Fibroblast of villous mesenchyme (primary cell): ENCODE measurements around the gene CFAP45. TPM values are rescaled to one million over a fixed set of nuclear protein-coding genes. Genes with fewer than 3 reads are reported as not detected.

ENCODE experiments used
- DNase-seq: peaks from one replicate; pipeline ENCODE4 v3.0.0-alpha.2; 2010; ENCODE audit warnings: low read depth
- H3K4me3 ChIP-seq: 2 replicates; pipeline ENCODE4 v1.5.1; 2011; ENCODE audit warnings: low read depth, mild to moderate bottlenecking, low read length
- total RNA-seq: library from RNA; depleted of rRNA; stranded (reverse); fragments of >200 nt; gene quantifications from 2 replicates; pipeline ENCODE4 v1.2.3, GENCODE V29; 2012
- TF ChIP-seq, protein P1 (sequence below): IDR thresholded peaks from 2 replicates; pipeline ENCODE4 v1.5.1; 2012; ENCODE audit warnings: low read depth, mild to moderate bottlenecking, low read length; ENCODE audit not compliant: insufficient read depth

The CFAP45 gene
- total RNA-seq, 1 donor = 0.43 TPM

DNA sequence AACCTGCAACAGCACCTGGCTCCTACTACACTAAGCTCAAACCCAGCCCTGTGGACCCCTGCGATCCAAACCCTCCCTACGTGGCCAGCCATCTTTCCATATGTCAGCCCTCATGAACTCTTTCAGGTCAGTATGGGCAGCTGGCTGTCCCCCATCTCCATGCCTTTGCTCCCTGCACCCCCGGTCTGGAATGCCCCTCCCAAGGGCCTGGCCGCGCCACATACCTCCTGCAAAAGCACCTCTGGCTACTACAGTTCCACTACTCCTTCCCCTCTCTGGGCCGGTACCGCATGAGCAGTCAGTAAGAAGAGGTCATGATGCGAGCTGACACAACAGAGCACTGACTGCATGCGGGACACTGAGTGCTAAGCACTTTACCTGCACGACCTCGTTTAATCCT lies 35.3 kb upstream of the CFAP45 start:
- TF ChIP-seq, protein P1, sequence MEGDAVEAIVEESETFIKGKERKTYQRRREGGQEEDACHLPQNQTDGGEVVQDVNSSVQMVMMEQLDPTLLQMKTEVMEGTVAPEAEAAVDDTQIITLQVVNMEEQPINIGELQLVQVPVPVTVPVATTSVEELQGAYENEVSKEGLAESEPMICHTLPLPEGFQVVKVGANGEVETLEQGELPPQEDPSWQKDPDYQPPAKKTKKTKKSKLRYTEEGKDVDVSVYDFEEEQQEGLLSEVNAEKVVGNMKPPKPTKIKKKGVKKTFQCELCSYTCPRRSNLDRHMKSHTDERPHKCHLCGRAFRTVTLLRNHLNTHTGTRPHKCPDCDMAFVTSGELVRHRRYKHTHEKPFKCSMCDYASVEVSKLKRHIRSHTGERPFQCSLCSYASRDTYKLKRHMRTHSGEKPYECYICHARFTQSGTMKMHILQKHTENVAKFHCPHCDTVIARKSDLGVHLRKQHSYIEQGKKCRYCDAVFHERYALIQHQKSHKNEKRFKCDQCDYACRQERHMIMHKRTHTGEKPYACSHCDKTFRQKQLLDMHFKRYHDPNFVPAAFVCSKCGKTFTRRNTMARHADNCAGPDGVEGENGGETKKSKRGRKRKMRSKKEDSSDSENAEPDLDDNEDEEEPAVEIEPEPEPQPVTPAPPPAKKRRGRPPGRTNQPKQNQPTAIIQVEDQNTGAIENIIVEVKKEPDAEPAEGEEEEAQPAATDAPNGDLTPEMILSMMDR = no peak
- DNase-seq = no peak

DNA sequence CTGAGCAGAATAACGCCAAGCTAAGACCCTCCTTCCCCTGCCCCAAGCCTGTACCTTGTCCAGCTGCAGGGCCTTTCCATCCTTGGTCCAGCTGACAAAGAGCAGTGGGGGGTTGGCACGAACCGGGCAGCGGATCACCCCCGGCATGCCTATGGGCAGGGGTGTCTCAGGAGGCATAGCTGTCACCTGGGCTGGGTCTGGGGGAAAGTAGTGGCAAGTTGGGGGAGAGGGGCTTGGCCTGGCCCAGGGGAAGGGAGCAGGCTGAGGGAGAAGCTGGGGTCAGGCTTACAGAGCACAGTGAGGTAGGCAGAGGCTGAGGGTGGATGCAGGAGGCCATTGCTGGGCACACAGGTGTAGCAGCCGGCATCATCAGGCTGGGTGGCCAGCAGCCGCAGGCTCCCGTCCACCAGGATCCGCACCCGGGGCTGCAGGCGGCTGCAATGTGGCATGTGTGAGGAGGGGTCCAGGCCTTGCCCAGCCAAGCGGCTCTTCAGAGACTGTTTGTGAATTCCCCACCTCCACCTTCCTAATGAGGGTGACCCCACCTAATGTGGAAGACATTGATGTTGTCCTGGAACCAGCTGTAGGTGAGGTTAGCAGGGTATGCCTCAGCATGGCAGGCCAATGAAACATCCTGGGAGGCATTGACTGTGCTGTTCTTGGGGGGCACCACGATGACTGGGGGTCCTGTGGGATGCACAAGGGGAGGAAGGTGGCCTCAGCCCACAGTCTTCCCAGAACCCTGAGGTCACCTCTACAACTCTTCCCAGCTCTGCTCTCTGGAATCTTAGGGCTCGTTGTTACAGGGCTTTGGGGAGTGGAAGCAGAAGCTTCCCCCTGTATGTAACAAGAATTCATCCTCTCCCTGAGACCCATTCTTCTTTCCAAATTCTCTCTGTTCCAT lies 34.4 kb upstream of the CFAP45 start:
- DNase-seq = no peak
- no peak overlapping the region for H3K4me3 ChIP-seq
- TF ChIP-seq, protein P1 = no peak

More for the DNA sequence above, 35.3 kb upstream of the CFAP45 start:
- no peak overlapping the region for H3K4me3 ChIP-seq

DNA sequence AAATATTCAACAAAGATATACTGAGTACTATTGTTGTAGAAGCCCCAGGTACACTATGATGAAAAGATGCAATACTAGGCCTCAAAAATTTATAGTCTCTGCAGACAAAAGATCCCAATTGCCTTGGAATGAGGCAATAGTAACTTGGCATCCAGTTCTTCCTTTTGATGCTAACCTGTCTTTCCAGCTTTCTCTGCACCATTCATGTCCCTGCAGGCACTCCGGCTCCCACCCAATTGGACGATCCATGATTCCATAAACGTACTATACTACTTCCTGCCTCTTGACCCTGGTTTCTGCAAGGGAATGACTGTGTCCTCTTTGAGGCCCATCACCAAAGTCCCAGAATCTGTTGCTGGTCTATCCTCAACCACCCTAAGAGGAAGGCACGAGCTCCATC lies 33.4 kb upstream of the CFAP45 start:
- TF ChIP-seq, protein P1 = no peak
- no peak overlapping the region for H3K4me3 ChIP-seq
- no peak for DNase-seq

DNA sequence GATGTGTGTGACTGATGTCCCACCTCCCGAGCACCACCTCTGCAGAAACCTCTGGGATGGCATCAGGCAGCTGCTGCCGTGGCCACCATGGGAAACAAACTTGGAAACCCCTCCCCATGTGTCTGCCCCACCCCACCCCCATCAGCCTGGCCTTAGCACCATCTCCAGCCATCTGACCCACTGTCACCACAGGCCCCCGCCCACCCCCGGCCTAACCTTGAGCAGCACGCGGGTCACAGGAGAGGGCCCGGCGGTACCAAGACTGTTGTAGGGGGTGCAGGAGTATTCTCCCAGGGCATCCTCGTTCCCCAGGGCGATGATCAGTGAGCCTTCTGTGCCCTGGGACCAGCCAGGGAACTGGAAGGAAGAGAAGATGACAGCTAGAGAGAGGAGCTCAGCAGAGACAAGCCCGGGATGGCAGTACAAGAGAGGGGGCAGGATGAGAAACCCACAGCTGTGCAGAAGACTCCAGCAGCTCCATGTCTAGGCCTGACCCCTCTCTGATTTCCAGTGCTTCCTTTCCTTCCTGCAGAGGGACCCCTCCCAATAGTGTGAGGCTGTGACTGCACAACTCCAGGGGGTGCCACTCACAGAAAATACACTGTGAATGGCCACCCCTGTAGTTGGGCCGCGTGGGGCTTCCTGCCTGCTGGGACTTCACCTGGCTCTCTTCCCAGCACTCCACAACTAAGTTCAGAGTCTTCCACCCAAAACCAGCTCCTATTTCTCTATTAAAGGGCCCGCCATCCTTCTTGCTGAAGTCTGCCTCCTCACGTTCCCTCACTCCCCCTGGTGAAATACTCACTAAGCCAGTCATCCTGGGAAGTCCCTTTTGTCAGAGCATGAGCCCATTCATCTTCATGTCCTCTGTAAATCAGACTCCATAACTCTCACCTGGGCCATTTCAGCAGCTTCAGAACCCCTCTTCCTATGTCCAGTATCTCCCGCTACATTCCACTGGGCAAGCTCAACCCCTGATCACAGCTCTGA lies 32.6 kb upstream of the CFAP45 start:
- no peak overlapping the region for H3K4me3 ChIP-seq
- TF ChIP-seq, protein P1 = no peak
- DNase-seq = no peak

DNA sequence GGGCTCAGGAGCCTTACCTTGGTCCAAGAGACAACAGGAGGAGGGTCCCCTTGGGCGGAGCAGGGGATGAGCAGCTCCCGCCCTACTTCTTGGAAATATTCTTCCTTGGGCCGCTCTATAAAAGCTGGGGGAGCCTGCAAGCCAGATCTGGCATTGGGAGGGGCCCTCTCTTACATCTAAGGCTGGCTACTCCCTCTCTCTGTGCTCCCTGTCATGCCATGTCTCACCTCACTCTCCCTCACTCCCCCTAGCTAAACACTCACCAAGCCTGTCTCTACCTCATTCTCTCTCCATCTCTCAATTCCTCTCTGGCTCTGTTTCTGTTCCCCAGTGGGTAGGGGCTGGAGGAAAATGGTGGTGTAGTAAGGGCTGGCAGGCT lies 31.8 kb upstream of the CFAP45 start:
- H3K4me3 ChIP-seq = no peak overlapping the region
- no peak for DNase-seq
- TF ChIP-seq, protein P1 = no peak

DNA sequence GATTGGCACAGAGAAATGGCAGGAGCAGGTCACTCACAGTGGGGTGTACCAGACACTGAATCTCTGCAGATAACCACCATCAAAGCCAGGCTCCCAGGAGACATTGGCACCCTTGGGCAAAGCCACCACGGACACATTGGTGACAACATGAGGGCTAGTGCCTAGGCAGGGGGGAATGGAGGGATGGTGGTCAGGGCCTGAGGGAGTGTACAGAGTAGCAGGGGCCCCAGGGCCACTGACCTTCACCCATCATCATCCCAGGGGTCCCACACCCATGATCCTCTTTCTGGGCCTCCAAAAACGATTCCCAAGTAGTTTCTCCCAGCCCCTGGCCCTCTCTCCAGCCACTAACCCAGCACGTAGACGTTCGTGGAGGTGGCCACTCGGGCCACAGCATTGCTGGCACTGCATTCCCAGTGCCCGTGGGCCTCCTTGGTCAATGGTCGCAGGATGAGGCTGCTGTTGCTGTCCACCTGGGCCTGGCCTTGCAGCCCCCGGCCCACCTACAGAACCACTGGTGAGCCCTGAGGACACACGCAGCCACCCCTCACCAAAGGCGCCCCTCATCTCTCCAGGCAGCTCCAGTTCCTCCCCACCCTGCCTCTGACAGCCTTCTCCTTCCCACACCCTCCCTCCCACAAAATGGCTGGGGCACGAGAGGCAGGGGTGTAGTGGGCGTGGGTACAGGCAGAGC lies 31.3 kb upstream of the CFAP45 start:
- no peak overlapping the region for H3K4me3 ChIP-seq
- TF ChIP-seq, protein P1 = no peak
- DNase-seq = no peak
